HuH-7 (cell line): ENCODE results near the gene CEP97.

Source experiments
- DNase-seq: peaks from one replicate; pipeline ENCODE4 v3.0.0; 2011; ENCODE audit warnings: low spot score

The CEP97 gene

DNA sequence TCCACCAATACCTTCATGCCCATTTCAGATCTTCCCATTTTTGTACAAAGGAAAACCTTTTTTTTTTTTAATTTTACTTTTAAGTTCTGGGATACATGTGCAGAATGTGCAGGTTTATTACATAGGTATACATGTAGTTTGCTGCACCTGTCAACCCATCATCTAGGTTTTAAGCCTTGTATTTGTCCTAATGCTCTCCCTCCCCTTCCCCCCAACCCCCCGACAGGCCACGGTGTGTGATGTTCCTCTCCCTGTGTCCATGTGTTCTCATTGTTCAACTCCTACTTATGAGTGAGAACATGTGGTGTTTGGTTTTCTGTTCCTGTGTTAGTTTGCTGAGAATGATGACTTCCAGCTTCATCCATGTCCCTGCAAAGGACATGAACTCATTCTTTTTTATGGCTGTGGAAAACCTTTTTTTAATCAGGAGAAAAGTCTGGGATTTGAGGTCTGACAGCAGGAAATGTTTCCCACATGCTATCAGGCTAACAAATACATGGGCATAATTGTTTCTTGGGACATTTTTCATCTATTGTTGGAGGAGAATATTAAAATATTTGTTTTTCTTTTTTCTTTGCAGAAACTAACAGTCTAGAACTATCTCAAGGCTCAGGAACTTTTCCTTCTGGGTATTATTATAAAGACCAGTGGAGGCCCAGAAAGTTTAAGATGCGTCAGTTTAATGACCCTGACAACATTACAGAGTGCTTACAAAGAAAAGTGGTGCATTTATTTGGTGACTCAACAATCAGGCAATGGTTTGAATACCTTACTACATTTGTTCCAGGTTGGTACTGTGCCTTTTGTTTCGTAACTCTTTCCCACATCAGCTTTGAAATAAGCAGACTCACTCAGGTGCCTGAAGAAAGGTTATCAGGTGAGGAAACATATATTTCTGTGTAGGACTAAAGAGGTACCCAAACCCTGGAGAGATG is 92.1 kb downstream of the CEP97 start:
- no peak for DNase-seq

DNA sequence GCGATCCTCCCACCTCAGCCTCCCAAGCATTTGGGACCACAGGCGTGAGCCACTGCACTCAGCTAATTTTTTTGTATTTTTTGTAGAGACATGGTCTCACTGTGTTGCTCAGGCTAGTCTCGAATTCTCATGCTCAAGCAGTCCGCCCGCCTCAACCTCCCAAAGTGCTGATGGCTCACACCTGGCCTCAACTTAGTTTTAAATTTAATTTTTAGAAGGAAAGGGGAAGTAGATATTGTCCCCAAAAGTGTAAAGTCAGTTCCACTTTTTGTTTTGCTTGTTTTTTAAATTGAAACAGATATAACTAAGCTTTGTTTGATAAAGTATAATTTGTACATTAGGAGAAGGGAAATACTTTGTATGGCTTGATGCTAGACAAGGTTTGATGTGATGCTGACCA is 93.6 kb downstream of the CEP97 start:
- DNase-seq, result no peak

DNA sequence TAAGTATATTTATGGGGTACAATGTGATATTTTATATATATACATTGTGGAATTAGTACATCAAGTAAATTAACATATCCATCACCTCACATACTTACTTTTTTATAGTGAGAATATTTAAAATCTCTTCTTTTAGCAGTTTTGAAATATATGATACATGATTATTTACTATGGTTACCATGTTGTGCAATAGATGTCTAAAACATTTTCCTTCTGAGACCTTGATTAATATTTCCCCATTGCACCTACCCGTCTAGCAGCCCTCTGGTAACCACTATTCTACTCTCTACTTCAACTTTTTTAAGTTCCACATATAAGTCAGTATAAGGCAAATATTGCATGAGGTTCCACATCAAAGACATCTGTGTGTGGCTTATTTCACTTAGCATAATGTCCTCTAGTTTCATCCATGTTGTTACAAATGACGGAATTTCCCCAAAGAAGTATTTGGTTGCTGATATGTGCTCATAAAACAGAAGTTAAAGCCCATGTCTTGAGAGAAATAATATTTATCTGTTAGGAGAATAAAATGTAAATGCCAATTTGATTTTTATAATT is 95.3 kb downstream of the CEP97 start:
- no peak for DNase-seq
